ENCODE results near the gene MSX1. TPM values are rescaled to one million over a fixed set of nuclear protein-coding genes. Genes with fewer than 3 reads are reported as not detected.

MSX1 gene
- total RNA-seq, 1 donor from 2014 or later = 31.4 TPM

GRCh38 chr4:4861390-4862018, 2.0 kb downstream of the MSX1 start:
- Histone ChIP-seq H3K36me3 (peaks cover 0 to 8% of the 10 kb centered on the region in 2 donors), H3K4me3 (peak overlapping the region; percentile 70 to 80), H3K4me1 (peaks cover 31% of the 10 kb centered on the region), H3K9me3 (no peaks in the 10 kb centered on the region), H3K27ac (peak overlapping the region; percentile 79), H3K27me3 (peaks cover 5% of the 10 kb centered on the region)
- intact Hi-C loops (cut with DNase I) = loop anchor here (5.0 kb wide), 2 partner anchors 131 to 1094 kb away; partner anchors contain the start of gene ADRA2C
- DNase-seq (ENCODE audit: extremely low spot score in 2 of 2) = no peak
- TF ChIP-seq CTCF (IDR thresholded peaks at IDR 0.05) (no peak), POLR2AphosphoS5 (IDR thresholded peaks at IDR 0.05; ENCODE audit: insufficient read depth in 1 of 2, low read depth in 1 of 2) (no peak), POLR2A (IDR thresholded peaks at IDR 0.05) (no peak)

DNA sequence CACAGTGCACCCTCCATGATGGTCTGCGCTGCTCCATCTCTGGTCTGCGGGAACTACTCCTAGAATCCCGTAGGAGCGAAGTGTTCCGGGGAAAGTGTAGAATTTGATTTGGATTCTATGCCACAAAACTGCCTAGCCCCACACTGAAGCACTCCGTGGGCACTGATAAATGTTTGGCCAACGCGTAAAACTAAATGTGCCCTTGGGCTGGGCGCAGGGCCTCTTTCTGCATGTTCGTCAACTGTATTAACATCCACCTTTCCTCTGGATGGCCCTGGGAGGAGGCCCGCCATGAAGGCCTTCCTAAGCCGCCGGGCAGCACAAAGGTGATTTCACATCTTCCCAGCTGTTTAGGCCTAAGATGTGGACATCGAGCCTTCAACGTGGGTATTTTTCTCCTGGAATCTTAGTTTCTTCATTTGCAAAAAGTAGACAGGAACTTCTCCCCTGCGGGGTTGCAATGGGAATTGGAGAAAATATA, 2.6 kb downstream of the MSX1 start:
- H3K27me3 ChIP-seq = peaks cover 5% of the 10 kb centered on the region

DNA sequence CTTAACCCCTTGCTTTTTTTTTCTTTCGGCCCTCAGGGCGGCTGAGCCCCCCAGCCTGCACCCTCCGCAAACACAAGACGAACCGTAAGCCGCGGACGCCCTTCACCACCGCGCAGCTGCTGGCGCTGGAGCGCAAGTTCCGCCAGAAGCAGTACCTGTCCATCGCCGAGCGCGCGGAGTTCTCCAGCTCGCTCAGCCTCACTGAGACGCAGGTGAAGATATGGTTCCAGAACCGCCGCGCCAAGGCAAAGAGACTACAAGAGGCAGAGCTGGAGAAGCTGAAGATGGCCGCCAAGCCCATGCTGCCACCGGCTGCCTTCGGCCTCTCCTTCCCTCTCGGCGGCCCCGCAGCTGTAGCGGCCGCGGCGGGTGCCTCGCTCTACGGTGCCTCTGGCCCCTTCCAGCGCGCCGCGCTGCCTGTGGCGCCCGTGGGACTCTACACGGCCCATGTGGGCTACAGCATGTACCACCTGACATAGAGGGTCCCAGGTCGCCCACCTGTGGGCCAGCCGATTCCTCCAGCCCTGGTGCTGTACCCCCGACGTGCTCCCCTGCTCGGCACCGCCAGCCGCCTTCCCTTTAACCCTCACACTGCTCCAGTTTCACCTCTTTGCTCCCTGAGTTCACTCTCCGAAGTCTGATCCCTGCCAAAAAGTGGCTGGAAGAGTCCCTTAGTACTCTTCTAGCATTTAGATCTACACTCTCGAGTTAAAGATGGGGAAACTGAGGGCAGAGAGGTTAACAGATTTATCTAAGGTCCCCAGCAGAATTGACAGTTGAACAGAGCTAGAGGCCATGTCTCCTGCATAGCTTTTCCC, 3.4 kb downstream of the MSX1 start:
- TF ChIP-seq CTCF (IDR thresholded peaks at IDR 0.05) (no peak), POLR2A (IDR thresholded peaks at IDR 0.05) (no peak)
- Histone ChIP-seq H3K36me3 (peaks cover 0 to 8% of the 10 kb centered on the region in 2 donors), H3K4me3 (no peak overlapping the region), H3K9me3 (no peaks in the 10 kb centered on the region), H3K4me1 (peaks cover 36% of the 10 kb centered on the region), H3K27me3 (peaks cover 7% of the 10 kb centered on the region), H3K27ac (no peak overlapping the region)
- intact Hi-C loops (cut with DNase I) = loop anchor here (5.0 kb wide), 2 partner anchors 129 to 1096 kb away; partner anchors contain the start of gene ADRA2C
- no peak for DNase-seq (ENCODE audit: extremely low spot score in 2 of 2)

More for the DNA sequence above, 2.6 kb downstream of the MSX1 start:
- H3K9me3 ChIP-seq = no peaks in the 10 kb centered on the region
- peaks cover 31% of the 10 kb centered on the region for H3K4me1 ChIP-seq
- H3K4me3 ChIP-seq = peak overlapping the region in 1 of 2 donors; percentile 70
- H3K27ac ChIP-seq = peak overlapping the region; percentile 79
- no peak for DNase-seq (ENCODE audit: extremely low spot score in 2 of 2)
- intact Hi-C loops (cut with DNase I) = loop anchor here (5.0 kb wide), 2 partner anchors 130 to 1095 kb away; partner anchors contain the start of gene ADRA2C
- peaks cover 0 to 8% of the 10 kb centered on the region in 2 donors for H3K36me3 ChIP-seq
- no peak for TF ChIP-seq CTCF (IDR thresholded peaks at IDR 0.05)
- TF ChIP-seq POLR2AphosphoS5 (IDR thresholded peaks at IDR 0.05; ENCODE audit: insufficient read depth in 1 of 2, low read depth in 1 of 2) = no peak
- TF ChIP-seq POLR2A (IDR thresholded peaks at IDR 0.05) = no peak

GRCh38 chr4:4864443-4864939, 5.0 kb downstream of the MSX1 start:
- TF ChIP-seq POLR2AphosphoS5 (IDR thresholded peaks at IDR 0.05; ENCODE audit: insufficient read depth in 1 of 2, low read depth in 1 of 2) (no peak), POLR2A (IDR thresholded peaks at IDR 0.05) (no peak), CTCF (IDR thresholded peaks at IDR 0.05) (no peak)
- no peaks in the 10 kb centered on the region for H3K9me3 ChIP-seq
- H3K4me1 ChIP-seq = peaks cover 28% of the 10 kb centered on the region
- H3K27me3 ChIP-seq = peaks cover 10% of the 10 kb centered on the region
- no peak overlapping the region for H3K27ac ChIP-seq
- no peak for DNase-seq (ENCODE audit: extremely low spot score in 2 of 2)
- intact Hi-C loops (cut with DNase I) = loop anchor here (5.0 kb wide), 2 partner anchors 128 to 1097 kb away; partner anchors contain the start of gene ADRA2C
- peaks cover 0 to 8% of the 10 kb centered on the region in 2 donors for H3K36me3 ChIP-seq
- H3K4me3 ChIP-seq = no peak overlapping the region
